HG03520 (cell line): ENCODE results near the gene SH2D3C.
A peak's percentile ranks its signal among the peaks of the same experiment; 100 is the strongest.

ENCODE experiments used
- ATAC-seq: cut with Tn5 transposase; IDR thresholded peaks from one replicate; pipeline ENCODE4 v1.9.1; 2021; ENCODE audit warnings: mild to moderate bottlenecking, moderate library complexity; ENCODE audit not compliant: unreplicated experiment

Gene SH2D3C

DNA sequence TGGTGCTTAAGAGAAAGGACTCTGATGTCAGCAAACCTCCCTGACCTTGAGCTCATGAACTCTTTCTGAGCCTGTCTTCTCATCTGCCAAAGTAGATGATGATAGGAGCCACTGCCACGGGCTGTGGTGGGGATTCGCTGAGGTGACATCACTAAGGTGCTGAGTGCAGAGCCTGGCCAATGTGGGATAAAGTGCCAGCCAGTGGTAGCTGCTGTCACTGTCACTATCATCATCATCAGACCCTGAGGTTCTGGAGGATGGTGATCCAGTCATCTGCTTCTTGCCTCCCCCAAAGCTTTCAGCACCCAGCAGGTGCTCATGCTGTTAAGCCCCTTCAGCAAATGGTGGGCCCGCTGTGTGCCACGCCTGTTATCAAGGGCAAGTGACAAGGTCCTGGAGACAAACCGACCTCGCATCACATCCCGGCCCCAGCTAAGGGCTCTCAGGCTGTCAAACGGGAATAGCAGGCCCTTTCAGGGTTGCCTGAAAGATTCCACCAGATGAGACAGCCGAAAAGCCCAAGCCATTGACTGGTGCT, 30.6 kb upstream of the SH2D3C start:
- no peak for ATAC-seq

DNA sequence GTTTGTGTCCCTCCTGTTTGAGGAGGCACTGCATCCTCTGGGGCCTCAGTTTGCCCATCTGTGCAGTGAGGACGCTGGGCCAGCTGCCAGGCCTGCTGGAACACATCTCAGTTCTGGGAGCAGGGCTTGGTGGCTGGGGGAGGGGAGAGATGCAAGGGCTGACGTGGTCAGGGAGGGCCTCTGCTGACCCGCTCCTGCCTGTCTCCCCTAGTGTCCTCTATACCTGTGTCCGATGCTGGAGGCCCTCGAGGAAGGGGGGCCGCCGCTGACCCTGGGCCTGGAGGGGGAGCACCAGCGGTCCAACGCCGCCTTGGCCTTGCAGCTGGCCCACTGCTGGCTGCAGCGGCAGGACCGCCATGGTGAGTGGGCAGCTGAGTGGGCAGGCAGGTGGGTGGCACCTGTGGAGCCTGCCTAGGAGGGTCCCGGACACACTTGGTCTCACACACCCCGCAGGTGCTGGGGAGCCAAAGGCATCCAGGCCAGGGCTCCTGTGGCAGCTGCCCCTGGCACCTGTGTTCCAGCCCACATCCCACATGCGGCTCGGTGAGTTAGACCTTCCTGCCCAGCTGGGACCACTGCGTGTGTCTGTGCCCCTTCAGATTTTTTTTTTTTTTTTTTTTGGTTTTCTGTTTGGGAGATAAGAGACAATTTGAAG, 30.0 kb upstream of the SH2D3C start:
- ATAC-seq, result no peak

- ATAC-seq, result no peak
Measured at GRCh38 chr9:127806871-127807270, 28.4 kb upstream of the SH2D3C start.

- no peak for ATAC-seq
Measured at GRCh38 chr9:127805620-127806019, 27.2 kb upstream of the SH2D3C start.

GRCh38 chr9:127803507-127804352, 25.3 kb upstream of the SH2D3C start:
- ATAC-seq, result no peak

DNA sequence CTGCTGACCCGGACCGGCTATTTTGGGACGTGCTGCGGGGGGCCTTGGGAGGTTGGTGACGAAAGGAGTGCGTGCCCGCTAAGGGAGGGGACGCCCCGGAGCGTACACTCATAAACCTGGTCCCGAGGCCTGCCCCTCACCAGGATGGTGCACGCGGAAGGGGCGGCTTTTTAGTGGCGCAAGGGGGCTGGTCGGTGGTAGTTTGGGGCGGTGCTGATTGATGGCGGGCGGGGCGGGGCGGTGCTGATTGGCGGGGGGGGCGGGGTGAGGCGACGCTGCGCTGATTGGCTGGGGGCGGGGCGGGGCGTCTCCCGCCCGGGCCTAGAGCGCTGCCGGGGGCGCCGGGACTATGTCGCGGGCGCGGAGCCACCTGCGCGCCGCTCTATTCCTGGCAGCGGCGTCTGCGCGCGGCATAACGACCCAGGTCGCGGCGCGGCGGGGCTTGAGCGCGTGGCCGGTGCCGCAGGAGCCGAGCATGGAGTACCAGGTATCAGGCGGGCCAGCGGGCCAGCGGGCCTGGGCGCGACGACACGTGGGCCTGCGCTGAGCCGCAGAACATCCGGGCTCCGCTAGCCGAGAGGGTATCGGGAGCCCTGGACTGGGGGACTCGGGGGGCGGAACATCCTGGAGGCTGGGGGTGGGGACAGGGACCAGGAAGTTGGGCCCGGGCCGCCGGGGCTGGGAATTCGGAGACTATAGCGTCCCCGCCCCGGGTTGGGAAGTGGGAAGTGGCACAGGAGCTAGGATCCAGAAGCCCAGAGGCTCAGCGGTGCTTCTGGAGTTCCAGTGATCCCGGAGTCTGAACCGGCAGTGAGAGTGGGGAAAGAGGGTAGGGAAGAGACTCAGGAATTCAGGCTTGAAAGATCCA, 24.3 kb upstream of the SH2D3C start, which contains the start of gene FPGS:
Gene FPGS, plus strand, starts transcription at position 307 of the 868 bp plus-strand sequence. Its CDS starts 43 bp downstream, at position 350.
- peak; percentile 71 for ATAC-seq

DNA sequence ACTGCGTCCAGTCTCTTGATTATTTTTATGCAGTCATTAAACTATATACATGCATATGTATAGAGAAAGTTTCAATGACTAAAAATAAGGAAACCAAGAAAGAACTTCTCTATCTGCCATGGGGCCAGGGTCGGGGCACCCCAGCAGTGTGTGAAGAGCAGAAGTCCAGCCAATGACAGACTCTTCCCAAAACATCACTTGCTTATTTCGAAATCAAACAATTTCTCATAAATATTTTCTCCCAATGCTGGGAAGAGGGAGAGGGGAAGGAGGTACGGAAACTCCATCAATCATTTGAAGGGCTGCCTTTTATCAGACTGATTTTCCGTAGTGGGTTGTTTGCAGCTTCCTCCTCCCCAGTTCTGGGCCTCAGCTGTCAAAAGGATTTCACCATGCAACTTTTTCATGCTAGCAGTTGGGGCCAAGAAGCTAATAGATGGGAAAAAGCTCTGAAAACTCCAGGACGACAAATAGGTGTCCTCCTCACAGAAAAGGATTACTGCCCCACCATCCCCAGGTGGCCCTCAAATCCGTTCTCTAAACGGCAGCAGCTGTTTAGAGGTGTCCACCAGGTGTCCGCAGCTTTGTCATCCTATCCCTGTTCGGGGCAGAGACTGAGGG, 23.6 kb upstream of the SH2D3C start:
- ATAC-seq, result no peak

GRCh38 chr9:127796852-127797370, 18.4 kb upstream of the SH2D3C start:
- no peak for ATAC-seq

DNA sequence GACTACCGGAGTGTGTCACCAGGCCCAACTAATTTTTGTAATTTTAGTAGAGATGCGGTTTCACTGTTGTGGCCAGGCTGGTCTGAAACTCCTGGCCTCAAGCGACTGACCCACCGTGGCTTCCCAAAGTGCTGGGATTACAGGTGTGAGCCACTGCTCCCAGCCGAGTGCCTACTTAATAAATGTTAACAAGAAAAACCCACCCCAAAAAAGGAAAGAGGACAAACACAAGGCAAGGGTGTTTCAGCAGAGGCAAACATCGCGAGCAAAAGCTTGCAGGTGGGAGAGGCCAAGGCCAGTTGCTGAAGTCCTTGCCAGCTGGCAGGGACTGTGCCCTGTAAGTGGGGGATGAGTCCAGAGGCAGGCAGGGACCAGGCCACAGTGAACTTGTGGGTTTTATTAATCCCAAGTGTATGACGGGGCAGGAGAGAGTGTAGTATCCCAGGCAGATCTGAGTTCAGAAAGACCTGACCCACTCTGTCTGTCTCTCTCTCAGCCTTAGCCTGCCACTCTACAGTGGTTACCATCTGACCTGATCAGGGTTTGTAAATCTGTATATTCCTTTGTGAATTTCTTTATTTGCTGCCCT, 17.9 kb upstream of the SH2D3C start:
- ATAC-seq, result no peak

GRCh38 chr9:127794001-127794791, 15.7 kb upstream of the SH2D3C start:
- no peak for ATAC-seq

DNA sequence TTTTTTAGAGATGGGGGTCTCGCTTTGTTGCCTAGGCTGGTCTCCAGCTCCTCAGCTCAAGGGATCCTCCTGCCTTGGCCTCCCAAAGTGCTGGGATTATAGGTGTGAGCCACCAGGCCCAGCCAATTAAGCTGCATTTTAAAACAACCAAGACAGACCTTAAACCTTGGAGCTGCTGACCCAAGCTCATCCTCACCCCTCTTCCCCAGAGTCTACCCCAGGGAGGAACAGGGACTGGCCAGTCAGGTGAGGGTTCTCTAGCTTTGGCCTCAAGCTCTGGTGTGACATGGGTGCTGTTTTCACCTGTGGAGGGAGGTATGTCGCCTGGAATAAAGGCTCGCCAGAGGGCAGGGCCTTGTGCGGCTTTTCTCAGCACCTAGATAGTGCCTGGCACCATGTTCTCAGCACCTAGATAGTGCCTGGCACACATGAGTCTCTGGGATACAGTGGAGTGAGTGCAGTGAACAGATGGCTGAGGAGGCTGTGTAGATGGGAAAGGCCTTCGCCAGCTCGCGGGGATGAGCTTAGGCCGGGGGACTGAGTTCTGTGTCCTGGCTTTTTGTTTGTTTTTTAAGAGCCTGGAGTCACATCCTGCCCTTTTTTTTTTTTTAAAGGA, 14.7 kb upstream of the SH2D3C start:
- ATAC-seq, result no peak

GRCh38 chr9:127792417-127793031, 14.1 kb upstream of the SH2D3C start:
- no peak for ATAC-seq

GRCh38 chr9:127791085-127791484, 12.6 kb upstream of the SH2D3C start:
- no peak for ATAC-seq

DNA sequence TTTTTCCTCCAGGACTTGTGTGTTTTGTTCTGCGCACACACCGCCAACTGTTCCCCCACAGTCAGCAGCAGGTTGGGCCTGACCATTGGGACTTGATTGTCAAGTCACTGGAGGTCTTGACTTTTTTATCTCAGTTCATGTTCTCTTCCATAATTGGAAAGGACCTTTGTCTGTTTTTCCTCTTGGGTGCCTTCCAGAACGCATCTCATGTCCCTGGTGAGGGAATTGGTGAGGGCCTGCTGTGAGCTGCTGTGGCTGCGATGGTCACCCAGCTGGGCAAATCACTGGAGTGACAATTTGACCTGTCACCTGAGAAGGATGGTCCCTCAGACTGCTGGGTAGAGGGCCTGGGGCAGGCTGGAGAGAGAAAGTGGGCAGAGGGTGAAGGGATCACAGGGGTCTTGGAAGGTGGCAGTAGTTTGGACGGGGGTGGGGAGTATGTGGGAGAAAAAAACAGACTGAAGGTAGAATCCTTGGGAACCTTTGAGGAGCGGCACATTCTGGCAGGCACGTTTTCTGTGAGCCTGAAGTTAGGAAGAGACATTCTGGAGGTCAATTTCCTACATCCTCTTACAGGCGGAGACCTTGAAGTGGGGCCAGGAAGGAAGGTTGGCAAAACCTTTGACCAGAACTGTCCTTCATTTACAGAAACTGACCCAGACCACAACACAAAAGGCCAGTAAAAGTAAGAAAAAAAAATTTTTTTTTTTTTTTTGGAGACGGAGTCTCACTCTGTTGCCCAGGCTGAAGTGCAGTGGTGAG, 11.8 kb upstream of the SH2D3C start:
- ATAC-seq, result no peak

DNA sequence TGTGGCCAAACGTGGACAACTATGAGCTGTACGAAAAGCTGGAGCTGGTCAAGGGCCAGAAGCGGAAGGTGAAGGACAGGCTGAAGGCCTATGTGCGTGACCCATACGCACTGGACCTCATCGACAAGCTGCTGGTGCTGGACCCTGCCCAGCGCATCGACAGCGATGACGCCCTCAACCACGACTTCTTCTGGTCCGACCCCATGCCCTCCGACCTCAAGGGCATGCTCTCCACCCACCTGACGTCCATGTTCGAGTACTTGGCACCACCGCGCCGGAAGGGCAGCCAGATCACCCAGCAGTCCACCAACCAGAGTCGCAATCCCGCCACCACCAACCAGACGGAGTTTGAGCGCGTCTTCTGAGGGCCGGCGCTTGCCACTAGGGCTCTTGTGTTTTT, 10.7 kb upstream of the SH2D3C start:
- ATAC-seq, result no peak

DNA sequence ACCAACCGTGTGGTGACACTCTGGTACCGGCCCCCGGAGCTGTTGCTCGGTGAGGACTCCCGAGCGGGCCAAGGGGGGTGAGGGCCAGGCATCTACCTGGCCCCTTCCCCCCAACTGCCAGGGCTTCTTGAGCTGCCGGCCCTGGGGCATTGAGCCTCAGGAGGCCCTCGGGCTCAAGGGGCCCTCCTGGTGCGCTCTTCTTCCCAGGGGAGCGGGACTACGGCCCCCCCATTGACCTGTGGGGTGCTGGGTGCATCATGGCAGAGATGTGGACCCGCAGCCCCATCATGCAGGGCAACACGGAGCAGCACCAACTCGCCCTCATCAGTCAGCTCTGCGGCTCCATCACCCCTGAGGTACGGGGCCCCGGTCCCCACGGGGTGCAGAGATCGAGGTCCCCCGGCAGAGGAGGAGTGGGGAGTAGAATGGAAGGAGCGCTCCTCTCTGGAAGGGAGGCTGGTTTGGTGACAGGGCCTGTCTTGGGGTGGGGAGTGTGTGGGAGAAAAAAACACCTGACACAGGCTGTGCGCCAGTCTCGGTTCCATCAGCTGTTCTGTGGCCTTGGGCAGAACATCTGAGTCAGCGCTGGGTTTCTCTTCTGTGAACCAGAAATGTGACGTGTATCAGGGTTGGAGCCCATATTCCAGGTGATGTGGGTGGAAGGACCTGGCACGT, 10.0 kb upstream of the SH2D3C start:
- no peak for ATAC-seq

DNA sequence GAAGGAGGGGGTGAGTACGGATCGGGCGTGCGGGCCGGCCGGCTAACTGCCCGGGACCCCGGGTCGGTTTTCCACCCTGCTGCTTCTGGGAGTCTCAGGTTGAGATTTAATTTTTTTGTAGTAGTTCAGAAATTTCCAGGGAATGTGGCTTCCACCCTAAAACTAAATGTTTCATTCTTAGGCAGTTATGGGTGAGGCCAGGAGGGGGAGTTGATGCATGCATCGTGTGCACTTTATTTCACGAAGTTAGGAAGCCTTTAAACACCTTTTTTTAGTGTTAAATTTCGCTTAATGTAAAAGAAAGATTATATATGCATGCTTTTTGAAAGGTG, 8.3 kb upstream of the SH2D3C start:
- no peak for ATAC-seq
